H54 (cell line): ENCODE results near the gene PNMA6E.

Source experiments
- DNase-seq: peaks from one replicate; pipeline ENCODE4 v3.0.0; 2011; ENCODE audit warnings: low spot score, mixed read lengths; ENCODE audit not compliant: insufficient read length
- FAIRE-seq: peaks from 3 replicates; lab custom pipeline; 2011; peaks lifted over from hg19 to GRCh38; lab: Jason Lieb, UNC
- POLR2A ChIP-seq: IDR thresholded peaks from 2 replicates; pipeline ENCODE4 v1.6.1; 2011; ENCODE audit warnings: low read depth, mild to moderate bottlenecking, low read length

The PNMA6E gene

DNA sequence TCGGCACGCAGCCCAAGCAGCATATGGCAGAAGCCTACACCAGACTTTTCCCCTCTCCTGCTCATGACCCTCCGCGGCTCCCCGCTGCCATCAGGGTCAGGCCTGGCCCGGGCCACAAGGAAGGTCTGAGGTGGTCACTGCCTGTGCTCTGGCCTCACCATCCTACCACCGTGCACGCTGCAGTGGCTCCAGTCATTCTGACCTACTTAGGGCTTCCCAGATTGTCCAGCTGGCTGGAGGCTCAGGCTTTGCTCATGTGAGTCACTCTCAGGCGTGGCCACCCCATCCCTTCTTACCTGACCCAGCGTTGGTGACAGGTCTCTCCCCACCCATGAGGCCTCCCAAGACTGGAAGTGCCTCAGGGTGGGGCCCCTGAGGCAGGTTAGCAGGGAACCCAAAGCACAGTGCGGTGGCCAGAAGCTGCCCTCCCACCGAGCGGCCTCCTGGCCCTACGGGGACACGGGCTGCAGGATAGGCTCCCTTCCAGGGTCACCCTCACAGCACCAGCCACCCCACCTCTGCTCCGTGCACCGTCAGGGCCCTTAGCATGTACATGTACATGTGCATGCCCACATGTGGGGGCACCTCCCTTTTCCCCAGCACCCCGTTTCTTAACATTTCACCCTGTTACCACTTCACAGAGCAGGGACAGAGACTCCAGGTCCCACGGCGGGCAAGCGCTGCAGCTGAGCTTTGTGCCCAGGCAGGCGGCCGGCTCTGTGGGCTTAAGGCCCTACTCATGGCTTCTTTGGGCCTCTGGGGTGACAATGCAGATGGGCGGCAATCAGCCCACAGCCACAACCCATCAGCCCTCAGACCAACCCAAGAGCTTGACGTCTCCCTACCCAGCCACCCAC is 42.6 kb upstream of the PNMA6E start:
- DNase-seq, result peak; percentile 61
- FAIRE-seq, result peak; percentile 20
- TF ChIP-seq POLR2A, result no peak

DNA sequence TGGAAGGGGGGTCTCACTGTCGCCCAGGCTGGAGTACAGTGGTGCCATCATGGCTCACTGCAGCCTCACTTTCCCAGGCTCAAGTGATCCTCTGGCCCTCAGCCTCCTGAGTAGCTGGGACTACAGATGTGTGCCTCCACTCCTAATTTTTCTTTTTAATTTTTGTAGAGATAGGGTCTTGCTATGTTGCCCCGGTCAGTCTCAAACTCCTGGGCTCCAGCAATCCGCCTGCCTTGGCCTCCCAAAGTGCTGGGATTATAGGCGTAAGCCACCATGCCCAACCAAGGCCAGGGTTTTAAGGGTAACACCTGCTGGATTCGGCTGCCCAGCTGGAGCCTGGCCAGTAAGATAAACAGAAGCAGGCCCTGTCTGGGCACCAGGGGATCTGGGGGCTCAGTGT is 41.3 kb upstream of the PNMA6E start:
- TF ChIP-seq POLR2A, result no peak
- DNase-seq (no peak), FAIRE-seq (no peak)

DNA sequence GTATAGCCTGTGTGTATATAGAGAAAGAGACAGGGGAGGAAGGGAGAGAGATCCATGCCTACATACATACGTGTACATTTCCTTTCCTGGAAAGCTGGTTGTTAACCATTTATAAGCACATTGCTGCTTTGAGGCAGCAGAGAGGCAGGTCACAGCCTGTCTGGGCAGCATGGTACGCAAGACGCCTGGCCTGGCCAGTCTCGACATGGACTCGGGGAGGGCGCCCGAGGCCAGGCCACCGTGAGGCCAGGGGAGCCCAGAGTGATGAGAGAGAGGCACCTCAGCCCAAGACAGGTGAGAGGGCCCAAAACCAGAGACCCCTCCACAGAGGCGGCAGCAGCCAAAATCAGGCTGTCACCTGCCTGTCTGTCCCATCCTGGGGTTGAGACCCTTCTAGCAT is 40.8 kb upstream of the PNMA6E start:
- DNase-seq, result no peak
- TF ChIP-seq POLR2A, result no peak
- FAIRE-seq, result no peak

DNA sequence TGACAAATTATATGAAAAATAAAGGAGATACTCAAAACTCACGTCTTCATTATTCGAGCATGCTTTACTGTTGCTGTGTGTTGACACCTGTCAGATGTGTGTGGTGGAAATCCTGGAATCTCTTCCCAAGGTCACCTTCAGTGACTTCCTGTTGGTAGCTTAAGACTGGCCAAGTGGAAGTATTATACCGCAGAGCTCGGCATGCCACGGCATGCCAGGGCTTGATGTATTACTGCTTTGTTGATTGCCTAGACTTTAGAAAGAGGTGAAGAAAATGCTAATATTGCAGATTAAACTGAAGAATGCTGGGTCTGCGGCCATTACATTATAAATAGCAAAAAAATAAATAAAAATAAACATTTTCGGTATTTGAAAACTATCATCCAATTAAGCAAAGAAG is 40.1 kb upstream of the PNMA6E start:
- DNase-seq, result no peak

DNA sequence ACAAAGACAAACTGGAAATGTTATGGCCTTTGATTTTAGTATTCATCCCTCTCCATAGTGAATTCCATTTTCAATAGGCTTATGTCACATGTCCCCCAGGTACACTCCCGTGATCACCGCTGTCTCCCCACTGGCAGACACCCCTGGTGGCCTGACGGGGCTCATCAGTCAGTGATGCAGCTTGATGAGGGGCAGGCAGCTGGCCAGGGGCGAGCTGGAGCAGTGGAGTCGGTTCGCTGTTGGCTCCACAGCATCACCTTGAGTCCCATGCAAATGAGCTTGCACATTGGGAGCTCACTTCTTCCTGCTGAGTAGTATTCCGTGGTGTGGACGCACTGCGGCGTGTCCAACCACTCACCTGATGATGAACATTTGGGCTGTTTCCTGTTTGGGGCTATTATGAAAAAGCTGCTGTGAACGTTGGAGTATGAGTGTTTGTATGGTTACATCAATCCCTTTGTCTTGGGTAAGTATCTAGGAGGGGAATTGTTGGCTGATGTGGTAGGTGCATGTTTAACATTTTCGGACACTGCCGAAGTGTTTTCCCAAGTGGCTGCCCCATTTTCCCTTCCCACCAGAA is 39.5 kb upstream of the PNMA6E start:
- no peak for FAIRE-seq
- DNase-seq, result no peak
- TF ChIP-seq POLR2A, result no peak

More for the DNA sequence above, 40.1 kb upstream of the PNMA6E start:
- no peak for FAIRE-seq
- no peak for TF ChIP-seq POLR2A

DNA sequence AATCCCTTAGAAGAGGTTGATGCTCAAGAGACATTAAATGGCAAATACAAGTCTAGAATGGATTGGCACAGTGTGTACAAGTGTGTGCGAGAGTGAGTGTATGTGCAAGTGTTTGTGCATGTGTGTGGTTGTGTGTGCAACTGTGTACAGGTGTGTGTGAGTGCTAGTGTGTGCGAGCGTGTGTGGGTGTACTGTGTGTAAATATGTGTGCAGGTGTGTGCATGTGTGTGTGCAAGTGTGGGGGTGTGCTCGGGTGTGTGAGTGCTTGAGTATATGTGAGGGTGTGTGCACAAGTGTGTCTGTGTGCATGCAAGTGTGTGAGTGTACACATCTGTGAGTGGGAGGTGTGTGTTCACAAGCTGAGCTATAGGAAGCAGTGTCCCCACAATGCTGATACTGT is 38.8 kb upstream of the PNMA6E start:
- no peak for FAIRE-seq
- no peak for DNase-seq
- no peak for TF ChIP-seq POLR2A

DNA sequence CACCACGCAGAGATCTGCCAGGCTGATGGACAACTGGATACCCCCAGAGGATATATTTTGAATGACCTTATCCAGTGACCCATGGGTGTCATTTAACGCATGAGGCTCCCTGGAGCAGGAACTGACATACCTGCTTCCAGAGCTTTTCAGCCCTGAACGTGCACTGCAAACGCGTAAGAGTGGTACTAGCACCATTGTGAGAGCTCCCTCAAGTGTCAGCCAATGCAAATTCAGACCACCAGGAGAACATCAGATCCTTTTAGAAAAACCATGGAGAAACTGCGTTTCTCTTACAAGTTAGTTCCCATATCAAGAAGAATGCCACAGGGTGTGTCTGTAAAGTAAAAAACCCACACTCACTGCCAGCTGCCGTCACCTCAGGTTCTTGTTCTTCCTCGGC is 37.4 kb upstream of the PNMA6E start:
- DNase-seq, result no peak
- FAIRE-seq, result no peak
- no peak for TF ChIP-seq POLR2A

DNA sequence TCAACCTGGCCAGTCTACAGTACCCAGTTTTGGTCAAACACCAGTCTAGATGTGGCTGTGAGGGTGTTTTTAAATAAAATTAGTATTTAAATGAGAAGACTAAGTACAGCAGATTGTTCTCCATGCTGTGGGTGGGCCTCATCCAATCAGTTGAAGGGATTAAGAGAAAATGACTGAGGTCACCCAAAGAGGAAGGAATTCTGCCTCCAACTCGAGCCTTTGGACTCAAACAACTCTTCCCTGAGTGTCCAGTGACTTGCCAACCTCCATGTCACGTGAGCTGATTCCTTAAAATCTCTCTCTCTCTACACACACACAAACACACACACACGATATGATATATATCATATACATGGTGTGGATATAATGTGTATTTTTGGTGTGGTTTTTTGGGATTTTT is 34.7 kb upstream of the PNMA6E start:
- FAIRE-seq (no peak), DNase-seq (no peak)
- TF ChIP-seq POLR2A, result no peak

DNA sequence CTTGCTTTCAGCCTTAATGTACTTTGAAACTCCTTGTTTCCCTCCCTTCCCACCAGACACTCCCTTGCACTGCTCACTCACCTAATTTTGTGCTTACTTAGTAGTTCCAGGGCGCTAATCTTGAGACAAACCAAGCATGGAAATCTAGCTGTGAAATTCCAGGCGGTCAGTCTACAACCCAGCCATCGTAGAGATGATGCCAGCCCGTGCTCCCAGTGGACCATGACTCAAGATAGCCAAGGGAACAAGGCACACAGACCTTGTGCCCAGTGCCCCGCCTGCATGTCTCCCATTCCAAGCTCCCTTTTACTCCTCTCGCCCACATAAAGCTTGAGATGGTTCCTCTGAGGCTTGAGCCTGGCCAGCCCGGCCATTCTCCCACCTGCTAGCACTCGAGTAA is 33.7 kb upstream of the PNMA6E start:
- FAIRE-seq, result no peak

DNA sequence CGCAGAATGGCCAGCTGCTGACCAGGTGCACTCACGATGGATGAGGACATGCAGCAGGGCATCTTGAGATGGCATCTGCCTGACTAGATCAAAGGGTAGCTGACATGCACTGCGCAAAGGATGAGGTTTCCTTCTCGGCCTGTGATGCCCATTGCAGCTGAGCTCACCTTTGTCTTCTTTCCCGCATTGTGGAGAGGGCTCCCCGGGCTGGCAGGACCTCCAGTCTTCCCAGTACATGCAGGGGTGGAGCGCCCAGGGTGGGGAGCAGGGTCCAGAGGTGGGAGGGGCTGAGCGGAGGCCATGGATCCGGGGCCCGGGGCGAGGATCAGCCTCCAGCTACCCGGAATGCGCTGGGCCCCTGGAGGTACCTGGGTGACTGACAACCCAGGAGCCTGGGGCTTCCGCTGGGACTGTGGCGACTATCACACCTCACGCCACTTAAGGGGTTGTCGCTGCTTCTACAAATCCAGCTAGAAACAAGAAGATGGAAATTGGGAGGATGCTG is 32.7 kb upstream of the PNMA6E start:
- FAIRE-seq (no peak), DNase-seq (no peak)
- TF ChIP-seq POLR2A, result no peak

More for the DNA sequence above, 33.7 kb upstream of the PNMA6E start:
- DNase-seq, result no peak
- TF ChIP-seq POLR2A, result no peak

DNA sequence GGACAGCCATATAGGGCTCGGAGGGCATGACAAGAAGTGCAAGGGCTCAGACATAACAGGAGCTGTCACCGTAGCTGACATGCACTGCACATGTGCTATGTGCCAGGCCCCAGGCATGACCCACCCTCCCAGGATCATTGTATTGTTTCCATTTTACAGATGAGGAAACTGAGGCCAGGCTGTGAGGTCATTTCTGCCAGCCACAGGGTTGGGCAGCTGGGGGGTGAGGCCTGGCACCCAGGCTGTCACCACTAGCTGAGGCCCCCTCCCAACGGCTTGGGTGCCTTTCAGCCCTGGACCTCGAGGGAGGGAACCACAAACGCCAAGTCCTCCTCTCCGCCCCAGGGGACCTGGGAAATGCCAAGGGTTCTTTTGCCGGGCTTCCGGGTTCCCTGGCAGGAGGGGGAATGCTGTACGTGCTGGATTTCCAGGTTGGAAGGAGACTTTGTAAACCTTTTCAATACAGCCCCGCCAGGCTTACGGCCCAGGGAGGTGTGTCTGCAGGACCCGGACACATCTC is 32.1 kb upstream of the PNMA6E start:
- no peak for FAIRE-seq
- no peak for TF ChIP-seq POLR2A

DNA sequence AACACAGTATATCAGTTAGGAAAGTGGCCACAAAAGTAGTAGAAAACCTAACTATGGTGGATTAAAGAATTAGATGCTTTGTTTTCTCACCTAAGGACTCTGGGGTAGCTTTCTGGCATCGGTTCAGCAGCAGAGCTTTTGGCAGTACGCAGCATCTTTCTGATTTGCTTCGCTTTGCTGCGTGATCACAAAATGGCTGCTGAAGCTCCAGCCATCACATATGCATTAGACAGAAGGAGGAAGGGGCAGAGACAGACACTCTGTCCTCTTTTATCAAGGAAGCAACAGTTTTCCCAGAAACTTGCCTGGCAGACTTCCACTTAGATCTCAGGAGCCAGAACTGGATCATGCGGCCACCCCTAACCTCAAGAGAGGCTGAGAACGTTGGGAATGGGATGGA is 29.6 kb upstream of the PNMA6E start:
- DNase-seq, result no peak
- no peak for FAIRE-seq
- TF ChIP-seq POLR2A, result no peak

More for the DNA sequence above, 32.1 kb upstream of the PNMA6E start:
- DNase-seq, result no peak

DNA sequence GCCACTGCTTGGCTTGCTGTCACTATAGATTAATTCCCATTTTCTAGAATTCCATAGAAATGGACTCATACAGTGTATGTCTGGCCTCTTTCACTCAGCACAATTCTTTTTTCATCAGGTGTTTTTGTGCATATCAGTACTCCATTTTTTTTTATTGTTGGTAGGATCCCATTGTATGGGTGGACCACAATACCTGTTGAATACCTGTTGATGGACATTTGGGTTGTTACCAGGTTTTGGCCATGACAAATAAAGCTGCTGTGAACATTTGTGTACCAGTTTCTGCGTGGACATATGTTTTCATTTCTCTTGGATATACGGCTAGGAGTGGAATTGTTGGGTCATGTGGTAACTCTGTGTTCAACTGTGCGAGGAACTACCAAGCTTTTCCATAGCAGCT is 25.1 kb upstream of the PNMA6E start:
- TF ChIP-seq POLR2A, result no peak
- FAIRE-seq (no peak), DNase-seq (no peak)

DNA sequence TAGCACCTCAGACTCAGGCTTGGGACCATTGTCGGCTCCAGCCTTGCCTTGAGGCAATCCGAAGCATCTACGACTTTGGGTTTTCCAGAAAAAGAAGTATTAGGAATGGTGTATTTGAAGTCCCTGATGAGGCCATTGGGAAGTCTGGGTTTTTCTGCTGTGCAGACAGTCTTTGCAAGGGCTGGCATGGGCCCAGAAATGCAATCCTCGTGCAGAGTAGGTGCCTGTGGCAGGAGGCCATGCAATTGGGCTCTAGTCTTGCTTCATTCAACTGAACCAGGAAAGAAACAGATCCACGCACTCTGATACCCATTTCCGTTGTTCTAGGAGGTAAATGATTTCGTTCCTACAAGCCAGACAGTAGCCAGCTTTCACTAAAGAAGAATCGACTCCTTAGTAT is 22.5 kb upstream of the PNMA6E start:
- TF ChIP-seq POLR2A, result no peak
- DNase-seq (no peak), FAIRE-seq (no peak)
